DMS153 treated with DMSO at 0.1 percent for 48 hours (cell line): ENCODE data around the gene CATSPERE.
A peak's percentile ranks its signal among the peaks of the same experiment; 100 is the strongest.
"Not testable (repeated sequence)": the region's sequence is repeated elsewhere in the genome, so short reads cannot be mapped to it uniquely, and the experiment has no call there.

Experiments
- DNase-seq: peaks from one replicate; lab custom pipeline; 2025; ENCODE audit not compliant: unreplicated experiment; lab: John Stamatoyannopoulos, UW

Gene CATSPERE

DNA sequence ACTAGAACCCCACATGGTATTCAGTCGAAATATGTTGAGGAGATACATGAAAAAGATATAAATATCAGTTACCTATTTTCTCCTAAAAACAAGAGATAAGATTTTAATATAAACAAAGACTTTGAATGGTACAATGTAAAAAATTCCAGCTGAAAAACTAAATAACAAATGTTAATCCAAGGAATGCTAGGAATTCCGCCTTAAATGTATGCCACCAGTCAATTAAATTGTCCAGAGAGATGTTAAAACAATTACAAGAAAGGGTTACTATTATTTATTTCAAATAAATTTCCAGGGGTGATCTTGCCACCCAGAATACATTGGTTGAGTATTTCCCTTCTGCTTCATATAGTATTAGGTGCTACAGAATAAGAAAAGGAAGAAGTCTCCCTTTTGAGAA is 13.5 kb upstream of the CATSPERE start:
- no peak for DNase-seq

DNA sequence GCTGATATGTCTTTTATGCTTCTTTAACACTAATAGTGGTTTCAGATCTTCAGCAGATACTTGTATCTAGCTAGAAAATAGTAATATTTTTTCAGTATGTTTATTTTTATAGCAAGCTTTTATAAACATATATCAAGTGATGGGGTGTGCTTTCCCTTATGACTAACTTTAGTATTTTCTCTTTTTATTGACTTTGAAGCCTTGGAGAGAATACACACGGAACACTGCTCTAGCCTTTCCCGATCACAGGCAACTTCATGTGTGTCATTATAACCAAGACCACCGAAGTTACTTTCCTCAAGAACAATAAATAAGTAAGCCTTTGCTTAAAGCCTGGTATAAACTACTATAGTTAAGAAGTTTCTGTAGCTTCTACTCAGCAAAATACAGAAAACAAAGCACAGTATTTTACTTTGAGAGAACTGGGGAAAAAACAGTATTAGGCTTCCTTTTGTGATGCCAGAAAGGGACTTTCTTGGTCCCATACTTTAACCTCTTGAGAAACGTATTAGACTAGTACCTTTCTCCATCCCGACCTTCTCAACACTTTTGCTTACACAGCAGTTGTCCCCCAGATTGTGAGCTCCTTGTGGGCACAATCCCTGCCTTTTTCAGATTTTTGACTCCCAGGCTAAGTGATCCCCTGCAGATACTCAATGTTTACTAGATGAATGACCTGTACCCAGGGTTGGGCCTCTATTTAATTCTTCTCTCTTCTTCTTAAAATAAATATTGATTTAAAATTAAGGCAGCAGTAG is 12.6 kb upstream of the CATSPERE start:
- no peak for DNase-seq

DNA sequence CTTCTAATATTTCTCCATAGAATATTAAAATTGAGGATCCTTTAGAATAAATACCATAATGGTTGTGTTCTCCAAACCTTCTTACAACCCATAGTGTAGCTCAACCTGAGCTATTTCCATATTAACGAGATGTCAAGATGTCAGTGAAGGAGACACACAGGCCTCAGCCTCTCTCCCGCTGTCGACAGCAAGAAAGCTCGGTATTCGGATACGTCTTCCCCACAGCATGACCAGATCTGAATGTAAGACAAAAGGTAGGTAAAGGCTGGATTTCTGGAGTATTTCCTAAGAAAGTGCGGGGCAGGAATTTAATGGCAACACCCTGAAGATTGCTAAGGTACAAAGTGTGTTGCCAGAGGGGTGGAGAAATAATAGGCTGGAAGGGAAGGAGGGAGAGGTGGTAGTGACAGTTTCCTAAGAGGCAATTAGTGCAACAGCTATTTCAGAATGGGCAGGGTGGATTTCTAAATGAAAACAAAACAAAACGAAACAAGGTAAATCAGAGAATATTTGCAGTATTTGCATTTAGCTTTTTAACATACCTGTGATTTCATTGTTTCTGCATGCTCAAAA is 11.1 kb upstream of the CATSPERE start:
- no peak for DNase-seq

DNA sequence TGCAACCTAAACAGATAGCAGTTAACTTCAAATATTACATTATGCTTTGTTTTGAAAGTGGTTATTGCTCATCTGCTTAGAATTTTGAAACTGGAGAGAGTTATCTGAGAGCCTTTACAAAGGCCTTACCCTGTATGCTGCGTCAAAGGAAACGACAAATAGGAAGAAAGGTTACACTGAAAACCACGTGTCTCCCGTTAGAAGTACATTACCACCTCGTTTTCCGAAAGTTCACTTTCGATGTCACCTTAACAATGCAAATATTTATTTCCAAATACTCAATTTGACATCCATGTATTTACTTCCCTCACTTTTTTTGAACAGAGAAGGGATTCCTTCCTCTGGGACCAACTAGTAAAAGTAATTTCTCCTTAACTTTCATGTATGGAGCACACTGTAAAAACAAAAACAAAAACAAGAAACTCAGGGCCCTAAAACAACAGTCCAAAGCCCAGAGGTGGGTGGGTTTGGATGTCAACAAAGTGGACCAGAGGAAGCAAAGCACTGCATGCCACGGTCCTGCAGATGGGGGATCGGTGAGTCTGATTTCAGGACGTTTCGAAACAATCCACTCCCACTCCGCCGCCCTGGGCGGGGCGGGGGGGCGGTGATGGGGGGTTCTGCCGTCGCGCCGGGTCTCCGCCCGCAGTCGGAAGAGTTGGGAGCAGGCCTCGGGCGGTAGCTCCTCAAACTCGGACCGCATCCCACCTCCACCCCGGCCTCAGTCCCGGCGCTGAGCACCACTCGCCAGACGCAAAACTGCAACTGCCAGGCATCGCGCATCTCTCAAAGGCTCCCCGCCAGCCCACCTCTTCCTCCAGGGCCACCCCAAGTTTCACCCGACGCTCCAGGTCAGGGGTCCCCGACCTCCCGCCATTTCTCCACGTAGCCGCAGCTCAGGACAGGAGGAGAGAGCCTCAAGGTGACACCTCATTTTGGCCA is 10.2 kb upstream of the CATSPERE start:
- peak; percentile 43 for DNase-seq

DNA sequence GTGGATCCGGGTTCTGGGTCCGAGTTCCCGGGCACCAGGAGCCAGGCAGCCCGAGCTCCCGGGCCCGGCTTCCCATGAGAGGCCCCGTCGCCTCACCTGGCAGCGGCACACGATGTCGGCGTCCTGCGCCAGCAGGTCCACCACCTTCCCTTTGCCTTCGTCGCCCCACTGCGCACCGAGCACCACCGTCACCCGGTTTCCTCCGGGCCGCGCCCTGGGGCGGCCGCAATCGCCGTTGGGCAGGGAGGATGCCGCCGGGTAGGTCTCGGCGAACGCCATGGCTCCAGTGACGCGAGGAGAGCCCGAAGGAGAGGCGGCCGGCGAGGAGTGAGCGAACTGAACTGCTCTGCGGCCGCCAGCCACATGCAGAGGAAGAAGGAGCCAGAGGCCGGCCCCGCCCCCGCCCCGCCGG is 9.5 kb upstream of the CATSPERE start, which contains the start of gene ADSS2:
ADSS2 (minus strand) TSS at position 371 of the 412 bp plus-strand sequence; CDS start at position 279, 92 bp downstream.
- no peak for DNase-seq

DNA sequence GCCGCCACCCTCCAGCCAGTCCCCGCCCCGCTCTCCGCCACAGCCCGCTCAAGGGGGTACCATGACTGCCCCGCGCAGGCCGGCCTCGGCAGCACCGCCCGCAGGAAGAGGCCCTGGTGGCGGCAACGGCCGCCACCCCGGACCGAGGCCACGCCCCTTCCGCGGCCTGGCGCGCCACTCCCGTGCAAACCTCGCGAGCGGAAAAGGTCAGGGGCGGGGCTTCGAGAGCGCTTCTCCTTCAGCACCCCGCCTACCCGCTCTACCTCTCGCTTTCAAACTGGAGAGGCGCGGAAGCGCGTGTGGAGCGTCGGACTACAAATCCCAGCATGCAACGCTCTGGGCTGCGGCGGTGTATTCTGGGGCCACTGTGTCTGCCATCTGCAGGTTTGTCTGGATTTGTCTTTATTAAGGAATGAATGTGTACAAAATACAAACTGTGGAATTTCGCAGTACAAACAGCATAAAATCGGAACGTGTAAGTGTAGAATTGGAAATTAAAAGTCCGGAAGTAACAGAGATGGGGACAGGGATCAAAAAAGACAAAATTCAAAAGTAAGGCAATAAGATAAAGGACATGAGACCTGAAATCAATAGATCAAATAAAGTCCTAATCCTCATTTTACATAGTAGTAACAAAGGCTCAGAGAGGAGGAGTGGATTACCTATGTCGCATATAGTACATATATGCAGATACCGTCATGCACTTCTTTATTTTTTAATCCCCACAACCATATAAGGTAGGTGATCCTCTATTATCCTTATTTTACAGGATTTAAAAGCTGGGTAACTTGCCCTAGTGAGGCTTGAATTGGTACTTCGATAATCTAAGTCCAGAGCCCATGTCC is 8.9 kb upstream of the CATSPERE start:
- DNase-seq, result peak; percentile 99

DNA sequence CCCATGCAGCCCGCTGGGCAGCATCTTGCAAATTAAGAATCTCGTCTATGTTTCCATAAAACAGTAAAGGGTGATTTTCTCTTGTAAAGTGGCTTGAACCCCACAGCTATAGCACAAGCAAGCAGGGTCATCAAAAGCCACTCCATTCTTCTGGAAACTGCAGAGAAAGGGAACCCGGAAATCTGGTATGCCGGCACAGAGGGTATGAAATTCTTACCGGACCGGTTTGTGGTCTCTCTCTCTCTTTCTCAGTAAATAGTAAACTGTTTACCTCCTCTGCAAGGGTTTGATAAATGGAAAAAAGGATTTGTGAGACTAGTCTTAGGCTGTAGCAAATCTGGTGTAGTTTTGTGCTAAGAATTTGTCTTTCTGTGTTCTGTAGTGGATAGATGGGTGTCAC is 6.7 kb upstream of the CATSPERE start:
- DNase-seq, result no peak

DNA sequence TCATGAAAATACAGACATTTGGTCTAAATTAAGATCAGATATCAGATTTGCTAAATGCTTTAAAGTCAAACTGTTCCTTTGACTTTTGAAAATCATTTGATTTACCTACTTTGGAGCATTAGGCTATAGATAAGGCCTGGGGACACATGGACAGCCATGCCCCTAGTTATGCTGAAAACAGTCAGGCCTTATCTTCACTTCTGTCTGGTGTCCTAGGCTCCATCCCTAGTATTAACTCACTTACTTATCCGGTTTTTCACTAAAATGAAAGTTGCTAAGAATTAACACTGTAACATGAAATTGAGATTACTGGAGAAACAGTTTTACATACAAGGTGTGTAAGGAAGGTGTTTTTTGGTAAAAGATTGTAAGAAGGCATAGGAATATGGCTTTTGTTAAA is 4.5 kb upstream of the CATSPERE start:
- no peak for DNase-seq

DNA sequence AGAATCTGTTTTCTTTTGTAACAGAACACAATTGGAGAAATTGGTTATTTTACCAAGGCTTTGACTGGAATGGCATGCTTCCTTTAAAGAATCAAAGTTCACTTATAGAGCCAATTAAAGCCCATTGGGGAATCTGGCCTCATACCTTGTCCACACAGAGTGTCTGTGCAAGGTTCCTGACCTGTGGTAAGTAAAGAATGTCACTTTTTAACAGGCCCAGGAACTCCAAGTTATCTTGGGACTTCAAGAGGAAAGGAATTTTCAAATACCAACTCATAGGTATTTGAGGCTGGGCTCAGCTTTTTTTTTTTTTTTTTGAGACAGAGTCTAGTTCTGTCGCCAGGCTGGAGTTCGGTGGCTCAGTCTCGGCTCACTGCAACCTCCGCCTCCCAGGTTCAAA is 2.3 kb upstream of the CATSPERE start:
- no peak for DNase-seq

DNA sequence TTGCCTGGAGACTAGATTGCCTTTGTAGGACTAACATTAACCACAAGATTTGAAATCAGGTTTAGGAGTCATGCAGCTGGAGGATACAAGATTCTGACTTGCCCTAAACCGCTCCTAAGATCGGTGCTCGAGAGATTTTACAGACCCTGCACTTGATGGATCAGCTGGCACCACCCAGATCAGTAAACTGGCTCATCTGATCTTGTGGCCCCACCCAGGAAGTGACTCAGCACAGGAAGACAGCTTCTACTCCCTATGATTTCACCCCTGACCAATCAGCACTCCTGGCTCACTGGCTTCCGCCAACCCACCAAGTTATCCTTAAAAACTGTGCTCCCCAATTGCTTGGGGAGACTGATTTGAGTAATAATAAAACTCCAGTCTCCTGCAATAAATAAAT is 876 bp upstream of the CATSPERE start:
- no peak for DNase-seq

DNA sequence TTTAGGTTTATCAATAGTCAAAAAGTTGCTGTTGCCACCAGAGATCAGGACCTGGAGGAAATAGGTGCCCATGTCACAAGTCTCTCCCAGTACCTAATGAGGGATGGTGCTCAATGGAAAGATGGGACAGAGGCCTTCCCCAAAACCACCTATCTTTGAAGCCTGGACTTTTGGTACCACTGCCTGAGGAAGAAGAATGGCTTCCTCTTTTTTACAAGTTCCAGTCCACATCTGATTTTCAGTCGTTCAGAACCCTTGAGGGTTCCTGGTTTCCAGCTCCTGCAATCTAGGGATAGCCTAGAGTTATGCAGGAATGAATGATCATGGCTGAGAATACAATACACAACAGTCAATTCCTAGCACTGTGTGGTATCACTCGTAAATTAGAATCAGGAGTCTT is 5.7 kb downstream of the CATSPERE start:
- no peak for DNase-seq

DNA sequence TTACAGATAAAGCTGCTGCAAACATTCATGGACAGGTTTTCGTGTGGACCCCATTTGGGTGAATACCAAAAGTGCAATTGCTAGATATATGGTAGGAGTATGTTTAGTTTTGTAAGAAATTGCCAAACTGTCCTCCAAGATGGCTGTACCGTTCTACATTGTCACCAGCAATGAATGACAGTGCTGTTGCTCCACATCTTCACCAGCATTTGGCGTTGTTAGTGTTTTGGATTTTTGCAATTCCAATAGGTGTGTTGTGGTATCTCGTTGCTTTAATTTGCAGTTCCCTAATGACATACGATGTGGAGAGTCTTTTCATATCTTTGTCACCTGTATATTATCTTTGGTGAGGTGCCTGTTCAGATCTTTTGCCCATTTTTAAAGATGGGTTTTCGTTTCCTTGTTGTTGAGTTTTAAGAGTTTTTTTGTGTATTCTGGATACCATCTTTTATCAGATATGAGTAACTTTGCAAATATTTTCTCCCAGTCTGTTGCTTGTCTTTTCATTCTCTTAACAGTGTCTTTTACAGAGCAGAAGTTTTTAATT is 12.1 kb downstream of the CATSPERE start:
- DNase-seq, result no peak

DNA sequence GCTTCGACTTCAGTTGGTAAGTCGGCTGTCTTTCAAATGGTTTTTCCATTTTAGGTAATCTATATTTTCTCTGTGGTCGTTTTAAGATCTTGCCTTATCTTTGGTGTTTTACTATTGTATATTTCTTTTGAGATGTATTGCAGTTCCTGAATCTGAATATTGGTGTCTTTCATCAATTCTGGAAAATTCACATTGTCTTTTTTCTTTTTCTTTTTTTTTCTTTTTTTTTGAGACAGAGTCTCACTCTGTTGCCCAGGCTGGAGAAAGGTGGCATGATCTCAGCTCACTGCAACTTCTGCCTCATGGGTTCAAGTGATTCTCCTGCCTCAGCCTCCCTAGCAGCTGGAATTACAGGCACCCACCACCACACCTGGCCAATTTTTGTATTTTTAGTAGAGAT is 23.9 kb downstream of the CATSPERE start:
- not testable (repeated sequence) for DNase-seq

DNA sequence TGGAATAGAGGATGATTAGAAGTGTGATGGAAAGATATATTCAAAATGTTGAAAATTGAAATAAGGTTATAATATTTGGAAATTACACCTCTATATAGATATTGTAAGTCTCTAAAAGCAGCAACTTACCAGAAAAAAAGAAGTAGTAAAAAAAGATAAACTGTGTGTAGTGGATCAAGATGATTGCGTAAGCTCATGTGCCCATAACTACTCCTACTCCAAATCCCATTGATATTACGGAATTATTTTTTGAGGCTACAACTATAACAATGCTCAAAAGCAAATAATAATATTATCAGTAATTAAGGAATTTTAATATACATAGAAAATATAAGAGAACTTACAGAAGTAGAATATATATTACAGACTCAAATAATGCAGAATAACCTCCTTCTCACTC is 33.6 kb downstream of the CATSPERE start:
- DNase-seq, result no peak

DNA sequence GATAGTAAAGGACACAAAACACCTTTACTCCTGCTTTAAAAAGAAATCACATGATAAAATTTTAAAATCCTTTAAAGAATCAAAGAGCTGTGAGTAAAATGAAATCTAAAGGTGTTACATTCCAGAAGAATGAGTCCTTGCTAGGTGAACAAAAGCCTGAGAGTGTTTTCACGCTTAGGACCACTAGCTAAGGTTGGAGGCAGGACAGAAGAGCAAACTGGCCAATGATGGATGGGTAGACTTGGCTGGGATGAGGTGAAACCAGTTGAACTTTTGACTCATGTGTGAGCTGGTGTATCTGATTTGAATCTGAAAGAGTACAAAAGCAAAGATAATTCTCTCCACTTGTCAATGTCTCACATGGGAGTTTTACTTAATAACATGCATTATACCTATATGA is 35.1 kb downstream of the CATSPERE start:
- DNase-seq, result no peak

DNA sequence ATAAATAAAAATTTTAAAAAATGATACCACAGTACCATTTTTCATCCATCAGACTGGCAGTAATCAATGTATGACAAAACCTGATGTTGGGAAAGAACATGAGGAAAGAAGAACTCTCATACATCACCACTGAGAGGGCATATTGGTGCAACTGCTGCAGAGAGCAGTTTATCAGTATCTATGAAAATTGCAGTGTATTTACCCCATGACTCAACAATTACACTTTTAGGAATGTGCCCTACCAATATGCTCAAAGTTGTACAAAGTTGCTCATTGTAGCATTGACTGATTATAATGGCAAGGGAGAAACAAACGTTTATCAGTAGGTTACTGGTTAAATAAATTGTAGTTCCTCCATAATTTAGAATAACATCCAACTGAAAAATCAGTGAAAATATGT is 36.7 kb downstream of the CATSPERE start:
- DNase-seq, result no peak

DNA sequence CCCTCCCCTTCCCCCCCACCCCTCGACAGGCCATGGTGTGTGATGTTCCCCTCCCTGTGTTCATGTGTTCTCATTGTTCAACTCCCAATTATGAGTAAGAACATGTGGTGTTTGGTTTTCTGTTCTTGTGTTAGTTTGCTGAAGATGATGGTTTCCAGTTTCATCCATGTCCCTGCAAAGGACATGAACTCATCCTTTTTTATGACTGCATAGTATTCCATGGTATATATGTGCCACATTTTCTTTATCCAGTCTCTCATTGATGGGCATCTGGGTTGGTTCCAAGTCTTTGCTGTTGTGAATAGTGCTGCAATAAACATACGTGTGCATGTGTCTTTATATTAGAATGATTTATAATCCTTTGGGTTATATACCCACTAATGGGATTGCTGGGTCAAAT is 38.4 kb downstream of the CATSPERE start:
- DNase-seq, result not testable (repeated sequence)

DNA sequence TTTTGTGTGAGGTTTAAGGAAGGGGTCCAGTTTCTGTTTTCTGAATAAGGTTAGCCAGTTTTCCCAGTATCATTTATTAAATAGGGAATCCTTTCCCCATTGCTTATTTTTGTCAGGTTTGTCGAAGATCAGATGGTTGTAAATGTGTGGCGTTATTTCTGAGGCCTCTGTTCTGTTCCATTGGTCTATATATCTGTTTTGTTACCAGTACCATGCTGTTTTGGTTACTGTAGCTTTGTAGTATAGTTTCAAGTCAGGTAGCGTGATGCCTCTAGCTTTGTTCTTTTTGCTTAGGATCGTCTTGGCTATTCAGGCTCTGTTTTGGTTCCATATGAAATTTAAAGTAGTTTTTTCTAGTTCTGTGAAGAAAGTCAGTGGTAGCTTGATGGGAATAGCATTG is 39.4 kb downstream of the CATSPERE start:
- DNase-seq, result not testable (repeated sequence)

DNA sequence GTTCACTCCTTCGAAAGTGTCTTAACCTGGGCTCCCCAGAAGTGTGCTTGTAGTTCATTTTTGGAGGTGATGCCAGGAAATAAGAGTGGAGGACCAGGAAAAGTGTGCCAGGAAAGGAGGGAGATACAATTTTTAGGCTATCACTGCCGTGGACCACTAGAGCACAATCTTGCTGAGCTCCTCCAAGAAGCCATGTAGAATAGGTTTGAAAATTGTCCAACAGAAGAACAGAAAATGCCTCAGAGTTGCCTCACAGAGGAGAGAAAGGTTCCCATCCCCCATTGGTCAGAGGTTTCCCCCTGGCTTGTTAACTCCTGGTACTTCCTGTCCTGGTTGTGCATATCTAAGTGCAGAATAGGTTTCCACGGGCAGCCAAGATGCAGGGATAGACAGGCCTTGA is 41.6 kb downstream of the CATSPERE start:
- no peak for DNase-seq

DNA sequence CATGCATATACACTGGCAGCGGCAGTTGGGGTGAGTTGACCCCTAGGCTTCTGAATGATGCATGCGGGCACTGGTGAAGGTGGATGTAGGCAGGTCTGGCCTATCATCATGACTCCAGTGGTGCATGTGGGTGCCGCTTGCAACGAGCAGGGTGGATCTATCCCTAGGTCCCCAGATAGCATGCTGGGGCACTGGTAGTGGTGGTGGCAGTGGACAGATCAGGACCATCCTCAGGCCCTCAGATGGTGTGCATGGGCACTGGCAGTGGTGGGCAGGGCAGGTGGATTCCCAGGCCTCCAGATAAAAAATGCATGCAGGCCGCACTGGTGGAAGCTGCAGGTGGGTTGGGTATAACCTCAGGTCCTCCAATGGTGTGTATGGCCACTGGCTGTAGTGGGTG is 52.4 kb downstream of the CATSPERE start:
- no peak for DNase-seq

DNA sequence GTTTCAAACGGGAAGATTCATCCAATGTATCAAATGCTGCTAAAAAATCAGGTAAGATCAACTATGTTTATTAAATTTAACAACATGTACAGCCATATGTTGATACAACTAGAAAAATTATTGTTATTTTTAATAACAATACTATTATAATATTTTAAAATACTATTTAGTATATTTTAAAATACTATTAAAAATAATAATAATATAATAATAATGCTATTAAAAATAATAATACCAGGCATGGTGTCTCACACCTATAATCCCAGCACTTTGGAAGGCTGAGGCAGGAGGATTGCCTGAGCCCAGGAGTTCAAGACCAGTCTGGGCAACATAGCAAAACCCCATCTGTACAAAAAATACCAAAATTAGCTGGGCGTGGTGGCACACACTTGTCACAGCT is 54.6 kb downstream of the CATSPERE start:
- DNase-seq, result no peak
